ENCODE data around the gene CELSR1.

The CELSR1 gene

DNA sequence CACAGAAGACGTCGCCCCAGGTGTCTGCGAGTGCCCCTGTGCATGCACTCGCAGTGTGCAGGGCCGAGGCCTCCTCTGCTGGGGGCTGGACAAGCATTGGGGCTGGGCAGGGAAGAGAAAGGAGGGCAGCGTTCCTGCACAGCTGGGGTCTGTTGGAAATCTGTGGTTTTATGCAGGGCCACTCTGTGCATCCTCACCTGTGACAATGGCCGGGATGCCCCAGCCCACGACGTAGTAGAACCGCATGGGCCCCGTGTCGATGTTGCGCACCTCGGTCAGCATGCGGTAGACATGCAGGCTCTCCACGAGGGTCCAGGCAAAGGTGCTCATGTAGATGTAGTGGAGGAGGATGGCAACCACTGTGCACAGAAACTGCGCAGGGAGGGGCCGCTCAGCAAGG, 164.7 kb downstream of the CELSR1 start:
- no peak for DNase-seq

DNA sequence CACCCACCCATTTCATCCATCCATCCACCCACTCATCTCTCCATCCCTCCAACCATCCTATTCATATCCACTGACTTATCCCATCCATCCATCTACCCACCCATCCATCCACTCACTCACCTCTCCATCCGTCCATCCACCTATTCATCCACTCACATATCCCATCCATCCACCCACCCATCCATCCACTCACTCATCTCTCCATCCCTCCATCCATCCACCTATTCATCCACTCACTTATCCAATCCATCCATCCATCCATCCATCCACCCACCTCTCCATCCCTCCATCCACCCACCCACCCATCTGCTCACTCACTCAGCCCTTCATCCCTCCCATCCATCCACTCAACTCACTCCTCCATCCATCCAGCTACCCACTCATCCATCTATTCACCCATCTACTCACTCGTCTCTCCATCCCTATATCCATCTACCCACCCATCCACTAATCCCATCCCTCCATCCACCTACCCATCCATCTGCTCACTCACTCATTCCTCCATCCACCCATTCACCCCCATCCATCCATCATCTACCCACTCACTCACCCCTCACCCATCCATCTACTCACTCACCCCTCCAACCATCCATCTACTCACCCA, 165.7 kb downstream of the CELSR1 start:
- no peak for DNase-seq

DNA sequence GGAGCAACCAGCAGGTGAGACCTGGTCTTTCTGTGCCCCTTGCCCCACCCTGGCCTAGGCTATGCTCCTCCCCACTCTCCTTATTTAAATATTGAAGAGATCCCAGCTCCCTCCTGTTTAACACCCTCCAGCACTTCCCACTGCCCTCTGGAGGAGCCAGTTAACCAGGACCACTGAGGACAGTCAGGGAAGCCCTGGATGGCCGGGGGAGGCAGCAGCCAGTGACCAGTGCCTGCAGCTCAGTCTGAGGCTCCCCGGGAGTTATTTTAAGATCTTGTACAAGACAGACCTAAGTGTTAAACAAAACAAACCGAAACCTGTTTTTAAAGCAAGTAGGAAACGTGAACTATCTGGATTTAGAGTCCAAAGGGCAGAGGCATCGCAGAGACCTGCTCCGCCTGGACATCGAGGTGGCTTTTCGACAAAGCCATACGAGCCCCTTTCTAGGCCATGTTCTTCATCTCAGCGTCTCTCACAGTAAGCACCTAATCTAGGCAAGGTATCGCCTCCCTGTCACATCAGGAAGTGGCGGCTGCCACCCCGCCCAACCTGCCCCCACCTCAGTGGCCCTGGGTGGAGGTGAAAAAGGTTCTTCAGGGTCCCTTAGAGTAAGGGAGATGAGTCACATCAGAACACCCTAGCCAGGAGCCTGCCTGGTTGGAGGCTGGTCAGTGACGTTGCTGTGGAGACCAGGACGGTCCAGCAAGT, 166.7 kb downstream of the CELSR1 start:
- DNase-seq: no peak

DNA sequence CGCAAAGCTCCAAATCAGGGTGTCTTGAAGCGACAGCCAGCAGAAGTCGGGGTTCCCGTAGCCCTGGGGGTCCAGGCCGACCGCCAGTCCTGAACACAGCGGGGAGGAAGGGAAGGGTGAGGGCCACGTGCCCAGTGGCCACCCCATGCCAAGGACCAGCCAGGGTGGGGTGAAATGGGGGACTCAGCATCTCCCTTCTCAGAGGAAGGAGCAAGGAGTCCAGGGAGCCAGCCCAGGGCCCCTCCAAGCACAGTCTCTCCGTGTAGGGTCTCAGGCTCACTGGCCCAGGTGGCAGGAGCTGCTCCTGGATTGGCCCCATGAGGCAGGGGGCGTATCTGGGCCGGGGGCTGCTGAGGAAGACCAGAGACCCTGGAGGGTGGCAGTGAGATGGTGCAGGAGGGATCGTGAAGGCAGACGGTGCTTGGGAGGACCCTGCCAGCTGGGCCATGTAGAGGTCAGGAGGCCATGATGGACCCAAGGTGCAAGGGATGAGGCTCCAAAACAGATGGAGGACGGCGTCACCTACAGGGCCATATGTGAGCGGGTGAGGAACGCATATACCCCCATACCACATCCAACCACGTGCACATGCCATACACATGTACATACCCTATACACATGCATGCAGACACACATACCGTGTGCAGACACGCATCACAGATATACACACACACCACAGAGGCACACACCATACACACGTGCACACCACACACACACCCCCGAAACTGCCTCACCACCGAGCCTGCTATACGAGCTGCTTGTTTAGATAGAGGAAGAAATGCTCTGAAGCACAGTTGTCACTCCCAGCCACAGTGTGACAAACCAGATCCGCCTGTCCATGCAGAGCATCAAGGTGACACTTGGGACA, 167.5 kb downstream of the CELSR1 start:
- no peak for DNase-seq

DNA sequence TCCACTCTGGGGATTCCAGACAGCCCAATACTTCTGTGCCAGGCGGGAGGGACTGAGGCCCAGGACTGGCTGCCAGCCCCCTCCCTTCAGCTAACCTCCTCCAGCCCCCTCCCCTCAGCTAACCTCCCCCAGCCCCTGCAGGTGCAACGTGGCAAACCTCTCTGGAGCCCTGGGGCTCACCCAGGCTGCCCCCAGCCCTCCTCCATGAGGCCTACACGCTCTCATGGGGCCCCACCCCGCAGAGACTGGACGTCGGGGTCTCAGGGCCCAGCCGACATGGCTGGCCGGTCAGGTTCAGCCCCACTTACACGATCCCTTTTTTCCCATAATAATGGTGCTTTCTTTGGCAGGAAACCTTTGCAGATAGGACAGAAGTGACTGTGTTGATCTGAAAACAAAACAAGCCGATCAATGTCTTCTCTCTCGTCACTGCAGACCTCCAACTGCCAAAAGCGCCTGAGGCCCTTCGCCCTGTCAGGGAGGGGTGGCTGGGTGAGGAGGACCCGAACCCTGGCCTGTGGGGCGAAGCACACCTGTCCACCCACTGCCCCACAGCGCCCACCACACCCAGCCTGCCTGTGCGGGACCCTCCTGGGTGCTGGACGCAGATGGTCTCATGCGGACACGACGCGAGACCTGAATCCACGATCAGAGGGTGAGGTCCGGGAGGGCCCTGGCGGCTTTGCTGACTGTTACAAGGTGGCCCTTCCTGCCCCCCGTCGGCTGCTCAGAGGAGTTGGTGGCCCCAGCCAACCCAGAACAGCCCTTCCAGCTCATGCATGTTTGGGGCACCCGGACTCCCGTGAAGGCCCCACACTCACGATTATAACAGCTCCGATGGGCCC, 168.3 kb downstream of the CELSR1 start:
- DNase-seq: no peak

DNA sequence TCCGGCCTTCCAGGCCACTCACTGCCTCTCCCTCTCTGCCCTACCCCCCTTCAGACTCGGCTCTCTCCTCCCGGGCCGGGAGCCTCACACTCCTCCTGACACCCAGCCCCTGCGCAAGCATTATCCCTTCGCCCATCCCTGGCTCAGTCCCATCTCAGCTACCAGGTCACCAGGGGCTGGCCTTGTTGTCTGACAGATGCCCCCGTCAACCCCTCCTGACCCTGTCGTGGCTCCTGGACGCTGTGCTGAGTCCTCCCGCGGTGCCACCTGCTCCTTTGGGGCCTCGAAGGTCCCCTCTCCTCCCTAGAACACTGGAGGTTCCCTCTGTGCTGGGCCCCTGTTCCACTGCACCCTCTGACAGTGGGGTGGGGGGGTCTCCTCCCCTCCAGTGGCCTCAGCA, 169.0 kb downstream of the CELSR1 start:
- no peak for DNase-seq

DNA sequence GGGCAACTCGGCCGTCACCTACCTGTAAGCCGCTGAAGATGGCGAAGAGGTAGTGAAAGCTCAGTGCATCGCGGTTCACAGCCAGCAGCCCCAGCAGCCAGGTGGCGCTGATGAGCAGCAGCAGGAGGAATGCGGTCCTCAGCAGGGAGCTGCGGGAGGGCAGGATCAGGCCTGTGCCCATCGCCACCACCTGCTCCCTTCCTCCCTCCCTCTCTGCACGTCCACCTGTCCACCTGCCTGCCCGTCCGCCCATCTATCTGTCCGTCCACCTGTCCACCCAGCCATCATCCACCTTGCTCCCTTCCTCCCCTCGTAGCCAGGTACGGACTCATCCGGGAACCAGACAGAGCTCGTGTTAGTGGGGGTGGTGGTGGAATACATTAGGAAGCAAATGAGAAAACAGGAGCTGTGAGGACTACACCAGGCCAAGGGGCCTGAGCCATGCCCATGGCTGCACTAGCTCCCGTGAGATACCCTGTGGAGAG, 169.7 kb downstream of the CELSR1 start:
- peak; percentile 50 for DNase-seq

DNA sequence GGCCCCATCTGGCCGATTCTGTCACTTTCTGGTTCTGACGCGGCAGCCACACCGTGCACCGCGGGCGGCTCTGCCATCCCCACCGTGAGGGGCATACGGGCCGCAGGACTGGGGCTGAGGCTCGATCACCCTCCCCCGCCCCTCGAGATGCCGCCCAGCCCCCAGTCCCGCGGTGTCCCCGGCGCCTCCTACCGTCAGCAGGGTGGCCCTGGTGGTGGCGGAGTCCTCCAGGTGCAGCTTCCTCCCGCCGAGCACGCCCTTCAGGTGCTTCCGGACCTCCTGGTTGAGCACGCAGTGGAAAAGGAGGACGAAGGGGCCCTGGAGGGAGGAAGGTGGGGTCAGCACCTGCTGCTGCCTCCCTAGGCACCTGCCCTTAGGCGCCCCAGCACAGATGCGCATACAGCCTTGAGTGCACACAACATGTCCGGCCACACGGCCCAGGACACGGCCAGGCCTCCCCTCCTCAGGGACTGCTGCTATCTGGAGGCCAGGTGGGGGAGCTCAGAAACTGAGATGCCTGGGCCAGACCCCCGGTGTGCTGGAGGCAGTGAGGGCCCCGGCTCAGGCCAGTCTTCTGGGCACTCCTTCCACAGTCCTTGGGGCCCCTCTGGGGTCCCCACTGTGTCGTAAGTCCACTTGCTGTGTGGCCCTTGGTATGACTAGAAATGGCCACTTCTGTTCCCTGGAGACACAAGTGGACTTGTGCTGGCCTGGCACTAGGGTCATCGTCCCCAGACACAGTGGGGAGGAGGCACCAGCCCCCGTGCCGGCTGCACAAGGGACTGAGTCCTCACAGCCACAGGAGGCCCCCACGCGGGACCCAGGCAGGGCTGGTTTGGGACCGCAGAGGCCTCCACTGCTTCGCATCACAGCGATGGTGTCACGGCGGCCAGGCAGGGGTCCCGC, 170.4 kb downstream of the CELSR1 start:
- no peak for DNase-seq

DNA sequence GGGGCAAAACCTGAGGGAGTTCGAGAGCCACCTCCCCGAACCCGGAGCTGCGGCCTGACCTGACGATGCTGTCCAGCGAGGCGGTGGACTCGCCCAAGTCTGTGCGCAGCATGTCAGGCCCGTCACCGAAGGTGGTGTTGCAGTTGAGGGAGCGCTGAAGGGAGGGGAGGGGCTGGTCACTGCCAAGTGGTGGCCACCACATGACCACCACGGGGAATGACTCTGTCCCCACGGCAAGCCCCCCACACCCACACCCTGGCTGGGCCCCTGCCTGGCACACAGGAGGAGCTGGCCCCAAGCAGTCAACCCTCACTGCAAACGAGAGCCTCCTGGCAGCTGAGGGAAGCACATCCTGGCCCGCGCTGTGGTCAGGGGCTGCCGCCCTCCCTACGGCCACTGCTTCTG, 171.1 kb downstream of the CELSR1 start:
- no peak for DNase-seq

DNA sequence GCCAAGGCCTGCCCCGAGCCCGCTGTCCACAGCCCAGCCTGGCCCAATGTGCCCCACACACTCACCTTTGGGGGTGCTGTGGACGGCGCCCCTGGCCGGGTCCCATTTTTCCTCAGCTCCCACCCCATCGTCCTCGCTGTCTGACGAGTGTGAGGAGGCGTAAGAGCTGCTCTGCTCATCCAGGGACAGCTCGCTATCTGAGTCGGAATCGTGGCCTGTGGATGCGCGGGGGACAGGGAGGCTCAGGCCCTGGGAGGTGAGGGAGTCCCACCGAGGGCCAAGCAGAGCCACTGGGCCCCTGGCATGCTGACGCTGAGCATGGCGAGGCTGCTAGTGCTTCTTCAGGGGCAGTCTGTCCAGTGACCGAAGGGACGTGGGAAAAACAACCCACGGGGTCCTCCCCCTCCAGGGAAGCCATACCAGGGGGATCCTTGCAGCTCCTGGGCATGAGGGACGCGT, 172.2 kb downstream of the CELSR1 start:
- no peak for DNase-seq

DNA sequence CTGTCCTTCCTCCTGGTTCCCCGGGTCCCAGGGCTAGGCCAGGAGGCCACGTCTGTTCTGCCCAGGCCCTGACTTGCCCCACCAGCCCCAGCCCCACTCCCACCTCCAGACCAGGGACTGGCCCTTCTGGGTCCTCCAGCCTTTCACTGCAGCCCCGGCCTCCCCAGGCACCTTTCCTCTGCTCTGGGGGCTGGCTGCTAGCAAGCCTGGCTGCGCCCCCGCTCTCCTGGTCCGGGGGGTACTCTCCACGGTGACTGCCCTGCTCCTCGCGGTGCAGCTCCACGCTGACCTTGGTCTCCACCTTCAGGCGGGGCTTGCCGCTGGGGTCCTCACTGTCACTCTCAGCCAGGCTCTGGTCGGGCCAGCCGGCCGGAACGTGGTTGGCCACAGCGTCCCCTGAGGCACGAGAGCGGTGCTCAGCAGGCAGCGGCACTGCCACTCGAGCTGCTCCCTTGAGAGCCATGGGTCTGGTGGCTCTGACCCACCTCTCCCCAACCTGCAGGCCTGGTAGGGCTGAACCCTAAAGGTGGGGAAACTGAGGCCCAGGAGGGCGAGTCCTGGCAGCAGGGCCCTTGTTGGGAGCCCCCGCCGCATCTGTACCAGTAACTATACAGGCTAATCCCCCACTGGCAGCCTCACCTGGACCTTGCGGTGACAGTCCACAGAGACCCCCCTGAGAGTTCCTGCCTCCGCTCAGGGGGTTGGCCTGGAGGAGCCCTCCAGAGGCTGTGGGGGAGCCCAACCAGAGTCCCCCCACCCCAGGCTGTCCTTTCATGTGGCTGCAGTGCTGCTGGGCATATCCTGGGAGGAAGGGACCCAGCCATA, 172.9 kb downstream of the CELSR1 start:
- no peak for DNase-seq

DNA sequence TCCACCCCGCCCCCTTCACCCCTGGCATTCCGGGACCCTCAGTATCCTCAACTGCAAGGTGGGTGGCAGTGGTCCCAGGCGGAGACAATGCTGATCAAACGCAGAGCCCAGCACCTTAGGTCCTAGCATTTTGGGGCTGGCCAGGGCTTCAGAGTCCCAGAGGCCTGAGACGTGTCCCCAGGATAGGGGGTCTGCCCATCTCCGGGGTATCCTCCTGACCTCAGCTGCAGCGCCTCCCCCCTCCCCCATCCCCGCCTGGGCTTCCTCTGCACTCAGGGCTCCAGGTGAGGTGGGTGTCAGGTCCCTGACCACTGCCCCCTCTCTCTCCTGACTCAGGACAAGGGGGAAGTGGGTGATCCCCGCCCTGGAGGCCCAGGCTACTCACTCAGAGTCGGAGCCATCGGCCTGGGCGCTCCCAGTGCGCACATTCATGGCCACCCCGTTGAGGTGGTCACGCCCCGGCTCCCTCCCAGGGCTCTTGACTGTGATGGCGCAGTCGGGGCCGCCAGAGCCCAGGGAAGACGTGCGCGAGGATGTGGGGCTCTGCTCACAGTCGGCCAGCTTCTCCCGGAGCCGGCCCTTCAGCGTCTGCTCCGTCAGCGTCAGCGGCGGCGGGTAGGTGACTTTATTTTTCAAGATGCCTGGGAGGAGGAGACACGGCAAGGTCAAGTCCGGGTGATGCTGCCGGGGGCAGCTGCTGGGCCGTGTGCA, 173.7 kb downstream of the CELSR1 start:
- no peak for DNase-seq

DNA sequence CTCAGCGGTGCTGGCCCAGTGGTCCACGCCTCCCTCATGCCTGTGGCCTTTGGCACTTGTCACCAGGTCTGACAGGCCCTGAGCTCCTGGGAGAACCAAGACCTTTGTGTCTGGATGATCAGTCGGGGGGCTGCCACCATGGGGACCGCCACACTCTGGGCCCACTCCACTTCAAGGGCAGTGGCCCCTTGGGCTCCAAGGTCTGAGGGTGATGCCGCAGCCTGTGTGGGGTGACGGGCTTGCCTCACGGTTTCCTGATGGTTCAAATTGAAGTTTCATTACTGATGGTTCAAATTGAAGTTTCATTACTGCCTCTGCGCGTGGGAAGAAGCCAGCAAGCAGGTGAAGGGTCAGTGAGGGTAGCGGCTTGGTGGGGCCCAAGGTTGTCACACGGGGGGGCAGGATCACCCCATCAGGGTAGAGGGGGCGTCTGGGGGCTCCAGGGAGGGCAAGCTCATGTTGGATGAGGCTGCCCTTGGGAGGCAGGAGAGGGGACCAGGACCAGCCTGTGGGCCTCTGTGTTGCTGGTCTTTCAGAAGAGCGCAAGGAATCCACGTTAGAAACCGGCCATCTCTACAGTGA, 174.4 kb downstream of the CELSR1 start:
- no peak for DNase-seq

DNA sequence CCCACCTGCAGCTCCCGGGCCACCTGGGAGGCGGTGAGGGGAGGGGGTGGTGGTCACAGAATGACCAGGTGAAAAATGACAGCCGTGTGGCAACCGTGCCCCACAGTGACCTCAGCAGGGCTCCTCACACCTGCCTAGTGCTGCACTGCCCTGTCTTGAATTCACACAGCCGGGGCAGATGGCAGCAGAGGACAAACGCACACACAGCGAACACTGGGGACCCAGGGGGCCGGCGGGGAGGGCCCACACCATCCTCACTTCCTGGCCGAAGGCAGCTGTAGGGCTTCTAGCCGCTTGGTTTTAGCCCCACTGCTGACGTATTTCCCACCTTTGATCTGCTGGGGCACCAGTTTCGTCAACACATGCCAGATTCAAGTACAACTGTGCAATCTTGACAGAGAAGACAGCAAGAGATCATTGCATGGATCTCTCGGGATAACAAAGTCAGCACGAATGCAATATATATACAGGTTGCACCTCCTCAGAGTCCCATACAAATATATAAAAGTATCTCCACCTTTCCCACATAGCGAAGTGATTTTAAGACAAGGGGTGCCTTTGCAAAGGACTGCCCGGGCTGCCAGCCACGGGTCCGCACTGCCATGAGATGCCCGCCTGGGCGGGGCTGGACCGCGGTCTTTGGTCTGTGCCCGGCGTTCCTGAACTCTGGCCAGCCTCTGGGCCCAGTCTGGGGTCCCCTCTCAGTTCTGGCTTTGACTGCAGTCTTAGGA, 175.1 kb downstream of the CELSR1 start:
- peak; percentile 41 for DNase-seq

DNA sequence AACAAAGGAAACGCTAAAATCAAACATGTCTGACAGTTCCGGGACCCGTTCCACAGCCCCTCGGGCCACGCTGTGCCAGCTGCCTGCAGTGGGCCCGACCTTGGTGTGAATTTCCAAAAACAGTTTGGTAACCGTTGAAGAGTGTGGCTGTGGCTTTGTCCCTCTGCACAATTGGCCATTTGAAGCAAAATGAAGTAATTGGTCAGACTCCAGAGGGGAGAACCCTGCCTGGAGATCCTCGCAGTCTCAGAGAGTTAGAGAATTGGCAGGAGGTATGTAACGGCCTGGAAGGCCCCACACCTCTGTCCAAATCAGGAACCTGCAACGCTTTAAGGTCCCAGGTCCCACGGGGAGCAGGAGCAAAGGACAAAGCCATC, 175.6 kb downstream of the CELSR1 start:
- no peak for DNase-seq

DNA sequence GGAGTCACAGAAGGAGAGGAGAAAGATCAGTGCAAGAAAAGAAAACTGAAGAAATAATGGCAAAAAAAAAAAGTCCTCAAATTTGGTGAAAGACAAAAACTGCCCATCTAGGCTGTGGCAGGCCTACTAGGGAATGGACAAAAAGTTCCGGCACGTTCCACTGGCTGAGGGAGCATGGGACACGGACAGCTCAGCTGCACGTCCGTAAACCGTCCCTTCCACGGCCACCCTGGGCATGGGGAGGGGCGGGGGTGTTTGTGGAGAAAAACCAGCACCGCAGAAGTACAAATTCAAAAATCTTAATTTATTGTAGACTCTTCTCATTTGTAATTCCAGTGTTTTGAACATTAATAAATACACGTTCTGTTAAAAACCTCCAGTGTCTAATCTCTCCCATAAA, 176.5 kb downstream of the CELSR1 start:
- no peak for DNase-seq

DNA sequence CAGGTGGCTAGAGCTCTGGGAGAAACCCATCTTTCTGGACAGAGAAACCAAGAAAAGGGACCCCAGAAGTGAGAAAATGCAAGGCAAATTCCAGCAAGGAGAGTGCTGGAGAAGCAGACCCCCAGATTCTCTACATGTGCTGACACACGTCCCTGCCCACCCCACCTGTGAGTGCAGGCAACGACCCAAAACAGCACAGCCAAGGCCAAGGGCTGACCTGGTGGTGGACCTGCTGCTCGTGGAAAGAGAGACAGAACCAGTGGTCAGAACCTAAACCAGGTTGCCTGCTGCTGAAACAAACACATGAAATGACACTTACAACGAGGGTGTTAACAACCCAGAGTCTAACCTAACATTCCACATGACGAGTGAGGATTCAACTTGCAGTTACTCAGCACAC, 177.3 kb downstream of the CELSR1 start:
- DNase-seq: no peak

DNA sequence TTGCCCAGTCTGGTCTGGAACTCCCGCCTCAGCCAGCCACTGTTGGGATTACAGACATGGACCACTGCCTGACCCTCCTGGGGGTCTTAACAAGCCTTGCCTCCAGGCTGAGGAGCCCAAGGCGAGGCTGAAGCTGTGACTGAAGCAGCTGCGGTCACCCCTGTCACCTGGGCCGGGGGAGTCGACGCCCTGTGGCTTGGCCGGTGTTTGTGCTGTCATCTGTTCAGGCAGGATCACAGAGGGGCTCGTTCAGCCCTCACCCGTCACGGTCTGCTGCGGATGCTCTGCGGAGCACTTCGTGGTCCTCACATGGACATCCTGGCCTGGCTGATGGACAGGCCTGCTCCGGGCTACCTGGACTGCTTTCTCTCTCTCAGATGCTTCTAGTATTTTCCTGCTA, 178.1 kb downstream of the CELSR1 start:
- no peak for DNase-seq

DNA sequence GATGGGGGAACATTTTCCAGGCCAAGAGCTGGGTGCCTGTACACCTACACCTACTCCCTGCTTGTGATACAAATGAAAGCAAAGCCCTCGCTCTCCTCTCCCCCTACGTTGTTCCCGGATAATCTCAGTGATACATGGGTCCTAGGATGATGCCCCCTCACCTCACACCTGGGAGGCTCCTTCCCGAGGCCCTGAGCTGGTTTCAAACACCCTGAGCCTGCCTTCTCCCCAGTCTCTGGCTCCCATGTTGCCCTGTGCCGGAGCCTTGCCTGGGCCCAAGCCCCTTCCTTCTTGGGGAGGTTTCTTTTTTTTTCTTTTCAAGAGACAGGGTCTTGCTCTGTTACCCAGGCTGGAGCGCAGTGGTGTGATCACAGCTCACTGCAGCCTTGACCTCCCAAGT, 178.7 kb downstream of the CELSR1 start:
- DNase-seq: no peak
